Measurements from ENCODE around the gene E2F7. TPM values are rescaled to one million over a fixed set of nuclear protein-coding genes. Genes with fewer than 3 reads are reported as not detected.

E2F7 gene
- polyA plus RNA-seq, 1 of the 3 experiments (the other 2 are of a cell fraction): 8.8 TPM

DNA sequence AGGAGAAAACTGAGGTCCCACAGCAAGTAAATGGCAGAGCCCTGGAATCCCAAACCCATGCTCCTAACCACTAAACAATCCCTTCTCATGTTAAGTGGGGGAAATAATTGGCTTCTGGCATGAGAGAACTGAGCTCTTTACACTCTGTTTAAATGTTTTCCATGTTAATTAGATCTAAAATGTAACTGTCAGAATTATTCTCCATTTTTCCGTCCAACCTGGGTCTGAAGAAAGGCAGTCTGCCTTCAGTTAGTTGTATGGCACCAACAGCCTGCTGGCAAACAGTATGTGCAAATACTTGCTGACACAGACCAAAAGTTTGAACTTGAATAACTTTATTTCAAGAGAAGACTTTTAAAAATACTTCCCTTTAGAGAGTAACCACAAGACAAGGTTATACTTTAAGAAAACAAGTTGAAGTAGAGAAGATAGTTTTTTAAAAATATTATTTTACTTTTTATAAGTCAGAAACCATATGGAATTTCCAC, 59.7 kb downstream of the E2F7 start:
- H3K9ac ChIP-seq: no peak overlapping the region
- peaks cover 3% of the 10 kb centered on the region for H3F3A ChIP-seq (replicated peaks; ENCODE audit: insufficient read depth)
- H3K79me2 ChIP-seq (ENCODE audit: insufficient read depth): no peaks in the 10 kb centered on the region
- H3K4me3 ChIP-seq (ENCODE audit: low read depth in 2 of 2, low read length in 1 of 2): no peak overlapping the region
- WGBS (ENCODE audit: low lambda C conversion rate): 70% methylated on average over 1 of the region's 1 CpG
- H3K9me2 ChIP-seq: no peaks in the 10 kb centered on the region
- TF ChIP-seq NRF1 (IDR thresholded peaks at IDR 0.05; ENCODE audit: low read depth, low read length) (no peak), POLR2AphosphoS5 (IDR thresholded peaks at IDR 0.05; ENCODE audit: low read depth, low read length) (no peak), FOXJ3 (CRISPR knock-in tag; IDR thresholded peaks at IDR 0.05) (no peak), RFX5 (IDR thresholded peaks at IDR 0.05; ENCODE audit: low read length) (no peak), FOXM1 (IDR thresholded peaks at IDR 0.05; ENCODE audit: low read depth) (no peak), TAF1 (IDR thresholded peaks at IDR 0.05; ENCODE audit: borderline replicate concordance, low read depth, low read length) (no peak), ELF1 (IDR thresholded peaks at IDR 0.05) (no peak), NFIC (IDR thresholded peaks at IDR 0.05; ENCODE audit: borderline replicate concordance) (no peak), RCOR1 (IDR thresholded peaks at IDR 0.05; ENCODE audit: low read length) (no peak), MXI1 (IDR thresholded peaks at IDR 0.05; ENCODE audit: low read depth, low read length) (no peak), SIN3A (IDR thresholded peaks at IDR 0.05; ENCODE audit: borderline replicate concordance, low read depth, low read length) (no peak), TEAD4 (IDR thresholded peaks at IDR 0.05; ENCODE audit: borderline replicate concordance, insufficient read depth) (no peak)
- TF ChIP-seq, protein P1, sequence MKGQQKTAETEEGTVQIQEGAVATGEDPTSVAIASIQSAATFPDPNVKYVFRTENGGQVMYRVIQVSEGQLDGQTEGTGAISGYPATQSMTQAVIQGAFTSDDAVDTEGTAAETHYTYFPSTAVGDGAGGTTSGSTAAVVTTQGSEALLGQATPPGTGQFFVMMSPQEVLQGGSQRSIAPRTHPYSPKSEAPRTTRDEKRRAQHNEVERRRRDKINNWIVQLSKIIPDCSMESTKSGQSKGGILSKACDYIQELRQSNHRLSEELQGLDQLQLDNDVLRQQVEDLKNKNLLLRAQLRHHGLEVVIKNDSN (IDR thresholded peaks at IDR 0.05; ENCODE audit: borderline replicate concordance, low read depth): no peak
- TF ChIP-seq, protein P2, sequence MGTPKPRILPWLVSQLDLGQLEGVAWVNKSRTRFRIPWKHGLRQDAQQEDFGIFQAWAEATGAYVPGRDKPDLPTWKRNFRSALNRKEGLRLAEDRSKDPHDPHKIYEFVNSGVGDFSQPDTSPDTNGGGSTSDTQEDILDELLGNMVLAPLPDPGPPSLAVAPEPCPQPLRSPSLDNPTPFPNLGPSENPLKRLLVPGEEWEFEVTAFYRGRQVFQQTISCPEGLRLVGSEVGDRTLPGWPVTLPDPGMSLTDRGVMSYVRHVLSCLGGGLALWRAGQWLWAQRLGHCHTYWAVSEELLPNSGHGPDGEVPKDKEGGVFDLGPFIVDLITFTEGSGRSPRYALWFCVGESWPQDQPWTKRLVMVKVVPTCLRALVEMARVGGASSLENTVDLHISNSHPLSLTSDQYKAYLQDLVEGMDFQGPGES (IDR thresholded peaks at IDR 0.05; ENCODE audit: low read depth, low read length): no peak
- TF ChIP-seq, protein P3, sequence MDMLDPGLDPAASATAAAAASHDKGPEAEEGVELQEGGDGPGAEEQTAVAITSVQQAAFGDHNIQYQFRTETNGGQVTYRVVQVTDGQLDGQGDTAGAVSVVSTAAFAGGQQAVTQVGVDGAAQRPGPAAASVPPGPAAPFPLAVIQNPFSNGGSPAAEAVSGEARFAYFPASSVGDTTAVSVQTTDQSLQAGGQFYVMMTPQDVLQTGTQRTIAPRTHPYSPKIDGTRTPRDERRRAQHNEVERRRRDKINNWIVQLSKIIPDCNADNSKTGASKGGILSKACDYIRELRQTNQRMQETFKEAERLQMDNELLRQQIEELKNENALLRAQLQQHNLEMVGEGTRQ (IDR thresholded peaks at IDR 0.05; ENCODE audit: borderline replicate concordance, low read depth, low read length): no peak
- ChIA-PET CTCF (interaction anchor here (0.9 to 1.2 kb wide), 2 partner anchors 10 to 384 kb away, joined by 3 read pairs; no protein-coding TSS in a partner anchor), POLR2A (no interaction called here)
- H2AFZ ChIP-seq (ENCODE audit: low read depth): no peak overlapping the region; the same call in 1 of the 2 replicates
- H3K27ac ChIP-seq (ENCODE audit: low read depth in 2 of 2, low read length in 1 of 2): peak overlapping the region in 1 of 2 experiments; percentile 34; a peak in 1 of 4 replicates
- H3K4me2 ChIP-seq: no peak overlapping the region
- no peaks in the 10 kb centered on the region for H4K20me1 ChIP-seq (ENCODE audit: insufficient read depth)
- no peaks in the 10 kb centered on the region for H3K9me3 ChIP-seq
- H3K27me3 ChIP-seq (ENCODE audit: insufficient read depth): no peaks in the 10 kb centered on the region
- no peak for DNase-seq
- H3K36me3 ChIP-seq (replicated peaks in 1 of 2; ENCODE audit: control insufficient read depth in 1 of 2, insufficient read depth in 2 of 2, low read length in 1 of 2): no peaks in the 10 kb centered on the region
- peaks cover 0 to 2% of the 10 kb centered on the region in 2 experiments; a peak in 2 of 4 replicates for H3K4me1 ChIP-seq (ENCODE audit: control insufficient read depth in 1 of 2, insufficient read depth in 2 of 2, low read depth in 1 of 2, low read length in 1 of 2)

DNA sequence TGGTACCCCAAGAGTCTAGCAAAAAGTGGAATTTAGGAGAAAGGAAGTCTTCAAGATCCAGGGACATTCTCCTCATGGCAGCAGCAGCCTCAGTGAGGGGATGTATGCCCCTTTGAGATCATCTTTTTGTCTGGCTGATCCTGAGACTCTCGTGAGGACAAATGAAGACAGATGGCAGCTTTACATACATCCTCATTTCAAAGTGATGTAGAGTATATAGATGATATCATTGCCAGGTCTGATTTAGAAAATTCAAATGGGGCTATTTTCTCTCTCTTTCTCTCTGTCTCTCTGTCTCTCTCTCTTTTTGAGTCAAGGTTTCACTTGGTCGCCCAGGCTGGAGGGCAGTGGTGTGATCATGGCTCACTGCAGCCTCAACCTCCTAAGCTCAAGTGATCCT, 61.5 kb downstream of the E2F7 start:
- CTCF ChIA-PET: no interaction called here
- 85% methylated on average over 2 of the region's 2 CpGs for WGBS (ENCODE audit: low lambda C conversion rate)

More for the DNA sequence above, 61.5 kb downstream of the E2F7 start:
- TF ChIP-seq, protein P2 (IDR thresholded peaks at IDR 0.05; ENCODE audit: low read depth, low read length): no peak
- TF ChIP-seq EP300 (IDR thresholded peaks at IDR 0.05; ENCODE audit: borderline replicate concordance in 1 of 2, low read depth in 1 of 2, low read length in 1 of 2) (no peak), MXI1 (IDR thresholded peaks at IDR 0.05; ENCODE audit: low read depth, low read length) (no peak), YY1 (IDR thresholded peaks at IDR 0.05; ENCODE audit: low read depth) (no peak), RCOR1 (IDR thresholded peaks at IDR 0.05; ENCODE audit: low read length) (no peak)
- TF ChIP-seq, protein P3 (IDR thresholded peaks at IDR 0.05; ENCODE audit: borderline replicate concordance, low read depth, low read length): no peak
- Histone ChIP-seq H3K4me3 (ENCODE audit: low read depth in 2 of 2, low read length in 1 of 2) (no peak overlapping the region), H4K20me1 (ENCODE audit: insufficient read depth) (no peaks in the 10 kb centered on the region), H3K4me1 (ENCODE audit: control insufficient read depth in 1 of 2, insufficient read depth in 2 of 2, low read depth in 1 of 2, low read length in 1 of 2) (peaks cover 0 to 2% of the 10 kb centered on the region in 2 experiments; a peak in 1 of 4 replicates), H3K9me2 (no peaks in the 10 kb centered on the region), H3K79me2 (ENCODE audit: insufficient read depth) (no peaks in the 10 kb centered on the region), H2AFZ (ENCODE audit: low read depth) (no peak overlapping the region), H3K9me3 (no peaks in the 10 kb centered on the region), H3K4me2 (no peak overlapping the region), H3K27ac (ENCODE audit: low read depth in 2 of 2, low read length in 1 of 2) (no peak overlapping the region), H3K9ac (no peak overlapping the region), H3F3A (replicated peaks; ENCODE audit: insufficient read depth) (peaks cover 3% of the 10 kb centered on the region), H3K27me3 (ENCODE audit: insufficient read depth) (no peaks in the 10 kb centered on the region), H3K36me3 (replicated peaks in 1 of 2; ENCODE audit: control insufficient read depth in 1 of 2, insufficient read depth in 2 of 2, low read length in 1 of 2) (no peaks in the 10 kb centered on the region)
- POLR2A ChIA-PET: no interaction called here
- no peak for DNase-seq

All from SK-N-SH (cell line).